ENCODE measurements around the gene PSME2.

Gene PSME2

GRCh38 chr14:24188251-24189058, 42.0 kb upstream of the PSME2 start, which contains the start of gene IPO4:
Gene IPO4, minus strand, starts transcription at chr14:24188816. Its CDS starts 29 bp downstream, at chr14:24188787.
- DNase-seq (ENCODE audit: low read depth, low spot score), result peak; percentile 91
- peaks cover 48% of the 10 kb centered on the region for H3K36me3 ChIP-seq (ENCODE audit: insufficient read depth, low read length)

GRCh38 chr14:24187539-24187915, 41.1 kb upstream of the PSME2 start:
- Histone ChIP-seq H3K4me3 (peak overlapping the region; percentile 86), H3K9ac (ENCODE audit: insufficient read length) (peak overlapping the region; percentile 80), H3K27ac (no peak overlapping the region), H3K9me3 (ENCODE audit: low read depth, low read length) (no peaks in the 10 kb centered on the region), H3K36me3 (ENCODE audit: insufficient read depth, low read length) (peaks cover 53% of the 10 kb centered on the region)
- TF ChIP-seq FOXP2 (optimal IDR thresholded peaks at IDR 0.05; ENCODE audit: control extremely low read depth, extremely low read length, insufficient read depth) (no peak), POLR2AphosphoS5 (IDR thresholded peaks at IDR 0.05; ENCODE audit: borderline replicate concordance, low read depth, low read length) (no peak), EZH2 (IDR thresholded peaks at IDR 0.05) (no peak)
- no peak for DNase-seq (ENCODE audit: low read depth, low spot score)

More at GRCh38 chr14:24188251-24189058, 42.0 kb upstream of the PSME2 start, which contains the start of gene IPO4:
- Histone ChIP-seq H3K27ac (peak within 1 kb of the TSS; percentile 80), H3K9ac (ENCODE audit: insufficient read length) (peak within 1 kb of the TSS; percentile 81), H3K9me3 (ENCODE audit: low read depth, low read length) (no peaks in the 10 kb centered on the region), H3K4me3 (peak within 1 kb of the TSS; percentile 86)
- TF ChIP-seq POLR2AphosphoS5 (IDR thresholded peaks at IDR 0.05; ENCODE audit: borderline replicate concordance, low read depth, low read length), result peak; percentile 92
- TF ChIP-seq FOXP2 (optimal IDR thresholded peaks at IDR 0.05; ENCODE audit: control extremely low read depth, extremely low read length, insufficient read depth), result peak; percentile 87
- TF ChIP-seq EZH2 (IDR thresholded peaks at IDR 0.05), result no peak

GRCh38 chr14:24186831-24187538, 40.6 kb upstream of the PSME2 start:
- Histone ChIP-seq H3K36me3 (ENCODE audit: insufficient read depth, low read length) (peaks cover 50% of the 10 kb centered on the region), H3K4me3 (peak overlapping the region; percentile 86), H3K9me3 (ENCODE audit: low read depth, low read length) (no peaks in the 10 kb centered on the region), H3K9ac (ENCODE audit: insufficient read length) (peak overlapping the region; percentile 80), H3K27ac (no peak overlapping the region)
- no peak for DNase-seq (ENCODE audit: low read depth, low spot score)
- no peak for TF ChIP-seq EZH2 (IDR thresholded peaks at IDR 0.05)
- no peak for TF ChIP-seq POLR2AphosphoS5 (IDR thresholded peaks at IDR 0.05; ENCODE audit: borderline replicate concordance, low read depth, low read length)
- no peak for TF ChIP-seq FOXP2 (optimal IDR thresholded peaks at IDR 0.05; ENCODE audit: control extremely low read depth, extremely low read length, insufficient read depth)

GRCh38 chr14:24185741-24186140, 39.3 kb upstream of the PSME2 start:
- Histone ChIP-seq H3K36me3 (ENCODE audit: insufficient read depth, low read length) (peaks cover 60% of the 10 kb centered on the region), H3K9me3 (ENCODE audit: low read depth, low read length) (no peaks in the 10 kb centered on the region), H3K27ac (no peak overlapping the region), H3K9ac (ENCODE audit: insufficient read length) (no peak overlapping the region), H3K4me3 (no peak overlapping the region)
- TF ChIP-seq POLR2AphosphoS5 (IDR thresholded peaks at IDR 0.05; ENCODE audit: borderline replicate concordance, low read depth, low read length) (no peak), FOXP2 (optimal IDR thresholded peaks at IDR 0.05; ENCODE audit: control extremely low read depth, extremely low read length, insufficient read depth) (no peak), EZH2 (IDR thresholded peaks at IDR 0.05) (no peak)
- DNase-seq (ENCODE audit: low read depth, low spot score), result no peak

- peaks cover 67% of the 10 kb centered on the region for H3K36me3 ChIP-seq (ENCODE audit: insufficient read depth, low read length)
- DNase-seq (ENCODE audit: low read depth, low spot score), result no peak
- no peak for TF ChIP-seq FOXP2 (optimal IDR thresholded peaks at IDR 0.05; ENCODE audit: control extremely low read depth, extremely low read length, insufficient read depth)
- no peak for TF ChIP-seq POLR2AphosphoS5 (IDR thresholded peaks at IDR 0.05; ENCODE audit: borderline replicate concordance, low read depth, low read length)
- no peak for TF ChIP-seq EZH2 (IDR thresholded peaks at IDR 0.05)
- H3K27ac ChIP-seq, result no peak overlapping the region
- no peak overlapping the region for H3K9ac ChIP-seq (ENCODE audit: insufficient read length)
- H3K9me3 ChIP-seq (ENCODE audit: low read depth, low read length), result no peaks in the 10 kb centered on the region
- H3K4me3 ChIP-seq, result no peak overlapping the region
Measured at GRCh38 chr14:24185026-24185425, 38.6 kb upstream of the PSME2 start.

GRCh38 chr14:24184104-24184970, 37.9 kb upstream of the PSME2 start:
- Histone ChIP-seq H3K36me3 (ENCODE audit: insufficient read depth, low read length) (peaks cover 74% of the 10 kb centered on the region), H3K4me3 (no peak overlapping the region), H3K27ac (no peak overlapping the region), H3K9me3 (ENCODE audit: low read depth, low read length) (no peaks in the 10 kb centered on the region), H3K9ac (ENCODE audit: insufficient read length) (no peak overlapping the region)
- no peak for DNase-seq (ENCODE audit: low read depth, low spot score)
- TF ChIP-seq FOXP2 (optimal IDR thresholded peaks at IDR 0.05; ENCODE audit: control extremely low read depth, extremely low read length, insufficient read depth) (no peak), EZH2 (IDR thresholded peaks at IDR 0.05) (no peak), POLR2AphosphoS5 (IDR thresholded peaks at IDR 0.05; ENCODE audit: borderline replicate concordance, low read depth, low read length) (no peak)

GRCh38 chr14:24183014-24183481, 36.6 kb upstream of the PSME2 start:
- Histone ChIP-seq H3K36me3 (ENCODE audit: insufficient read depth, low read length) (peaks cover 75% of the 10 kb centered on the region), H3K27ac (no peak overlapping the region), H3K9me3 (ENCODE audit: low read depth, low read length) (no peaks in the 10 kb centered on the region), H3K9ac (ENCODE audit: insufficient read length) (no peak overlapping the region), H3K4me3 (no peak overlapping the region)
- no peak for DNase-seq (ENCODE audit: low read depth, low spot score)
- TF ChIP-seq POLR2AphosphoS5 (IDR thresholded peaks at IDR 0.05; ENCODE audit: borderline replicate concordance, low read depth, low read length), result no peak
- TF ChIP-seq EZH2 (IDR thresholded peaks at IDR 0.05), result no peak
- TF ChIP-seq FOXP2 (optimal IDR thresholded peaks at IDR 0.05; ENCODE audit: control extremely low read depth, extremely low read length, insufficient read depth), result no peak
